HG03064 (cell line): ENCODE results near the gene MALSU1.

ENCODE experiments used
- ATAC-seq: cut with Tn5 transposase; IDR thresholded peaks from one replicate; pipeline ENCODE4 v1.9.1; 2021; ENCODE audit warnings: low read depth; ENCODE audit not compliant: unreplicated experiment

Gene MALSU1

GRCh38 chr7:23357190-23358093 lies 58.3 kb downstream of the MALSU1 start:
- ATAC-seq, result no peak

- ATAC-seq, result no peak
Measured at GRCh38 chr7:23358152-23358674, 59.1 kb downstream of the MALSU1 start.
